Measurements from ENCODE around the gene WNK2.

- TF ChIP-seq POLR2AphosphoS5 (IDR thresholded peaks at IDR 0.05) = no peak
- no peak for TF ChIP-seq CTCF (IDR thresholded peaks at IDR 0.05)
- TF ChIP-seq EP300 (IDR thresholded peaks at IDR 0.05) = no peak
- TF ChIP-seq POLR2A (IDR thresholded peaks at IDR 0.05; ENCODE audit: low read depth) = no peak
Observed at GRCh38 chr9:93134740-93135444, 49.0 kb upstream of the WNK2 start.

All from esophagus muscularis mucosa (tissue), 4 donors.